Mucosa of descending colon (tissue), 3 donors: Measurements from ENCODE around the gene TACC2. TPM values are rescaled to one million over a fixed set of nuclear protein-coding genes. Genes with fewer than 3 reads are reported as not detected.

Experiments used
- ATAC-seq: fragments of 200-7000 bp; cut with Tn5 transposase; one replicate; pipeline ENCODE4 v1.9.1; 2020; ENCODE audit warnings: mild to moderate bottlenecking, moderate library complexity
- DNase-seq, 3 donors: peaks; one replicate each; pipeline ENCODE4 v3.0.0-alpha.2; 2020
- H3K36me3 ChIP-seq: fragments of 200-600 bp; one replicate; pipeline ENCODE4 v1.8.0; 2021; ENCODE audit warnings: low read depth, mild to moderate bottlenecking
- H3K4me1 ChIP-seq: fragments of 200-600 bp; one replicate; pipeline ENCODE4 v1.8.0; 2021; ENCODE audit warnings: low read depth, mild to moderate bottlenecking
- H3K4me3 ChIP-seq: fragments of 200-600 bp; one replicate; pipeline ENCODE4 v1.8.0; 2021; ENCODE audit warnings: mild to moderate bottlenecking
- H3K9me3 ChIP-seq: fragments of 200-600 bp; one replicate; pipeline ENCODE4 v1.8.0; 2021; ENCODE audit warnings: mild to moderate bottlenecking
- intact Hi-C, 2 donors: fragments of 100-400 bp; cut with DNase I in 1 of 2; cut with micrococcal nuclease in 1 of 2; formaldehyde crosslinking; loops; one replicate each; pipeline versions ENCODE4 v1.11.0 to v1.11.1; 2022; cut with DNase I, micrococcal nuclease
- total RNA-seq, 3 donors: library from RNA; stranded (reverse); fragmentation: NEBNext Ultra II Directional in 2 of 3; extraction: Animal tissue kit (Norgen Biotek cat#: 25700) in 2 of 3; gene quantifications; one replicate each; pipeline versions ENCODE4 v1.2.1 to v1.2.4, GENCODE V29; 2021 to 2023
- TF ChIP-seq, protein P1 (sequence below): fragments of 200-600 bp; IDR thresholded peaks from one replicate; pipeline ENCODE4 v1.8.0; 2022; ENCODE audit warnings: antibody characterized with exemption, mild to moderate bottlenecking
- donor health status: DM: no; HTN: no; CAD: no; lungs with moderate emphysema.
- donor health status: DM: no; HTN: no; CAD: no.
- donor health status: DM: no; HTN: yes; CAD: no.

The TACC2 gene
- total RNA-seq, 3 donors from 2014 or later, result 97.5 to 170 (median 133) TPM

DNA sequence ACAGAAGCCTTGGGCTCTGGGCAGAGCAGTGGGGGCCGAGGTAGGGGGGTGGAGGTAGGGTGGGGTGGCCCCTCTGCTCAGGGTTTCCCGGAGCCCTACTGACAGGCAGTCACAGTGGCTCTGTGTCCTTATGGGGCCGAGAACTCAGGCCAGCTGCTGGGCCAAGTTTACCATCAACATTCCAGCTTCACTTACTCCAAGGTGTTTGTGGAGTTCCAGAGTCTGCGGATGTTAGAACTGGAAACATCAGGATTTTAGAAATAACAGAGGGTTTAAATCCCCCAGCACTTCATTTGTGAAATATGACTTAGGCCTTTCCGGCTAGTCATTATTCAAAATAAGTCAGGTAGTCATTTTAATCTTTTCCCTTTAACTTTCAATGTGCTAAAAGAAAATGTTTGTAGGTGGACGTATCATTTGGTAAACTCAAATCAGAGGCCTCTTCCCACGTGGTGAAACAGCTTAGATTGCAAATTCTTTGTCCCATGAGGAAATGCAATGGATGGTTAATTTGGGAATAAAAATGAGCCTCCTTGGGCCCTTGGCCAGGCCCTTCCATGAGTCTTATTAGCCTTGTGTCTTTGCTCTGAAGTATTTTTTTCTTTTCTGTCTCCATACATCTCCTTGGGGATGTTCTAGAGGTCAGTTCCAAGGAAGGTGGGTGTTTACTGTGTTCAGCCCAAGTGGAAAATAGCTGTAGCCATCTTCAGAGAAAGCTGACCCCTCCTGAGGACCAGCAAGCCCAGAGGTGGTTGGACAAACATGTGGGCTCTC, 182.5 kb downstream of the TACC2 start:
- no peak for DNase-seq
- TF ChIP-seq, protein P1, sequence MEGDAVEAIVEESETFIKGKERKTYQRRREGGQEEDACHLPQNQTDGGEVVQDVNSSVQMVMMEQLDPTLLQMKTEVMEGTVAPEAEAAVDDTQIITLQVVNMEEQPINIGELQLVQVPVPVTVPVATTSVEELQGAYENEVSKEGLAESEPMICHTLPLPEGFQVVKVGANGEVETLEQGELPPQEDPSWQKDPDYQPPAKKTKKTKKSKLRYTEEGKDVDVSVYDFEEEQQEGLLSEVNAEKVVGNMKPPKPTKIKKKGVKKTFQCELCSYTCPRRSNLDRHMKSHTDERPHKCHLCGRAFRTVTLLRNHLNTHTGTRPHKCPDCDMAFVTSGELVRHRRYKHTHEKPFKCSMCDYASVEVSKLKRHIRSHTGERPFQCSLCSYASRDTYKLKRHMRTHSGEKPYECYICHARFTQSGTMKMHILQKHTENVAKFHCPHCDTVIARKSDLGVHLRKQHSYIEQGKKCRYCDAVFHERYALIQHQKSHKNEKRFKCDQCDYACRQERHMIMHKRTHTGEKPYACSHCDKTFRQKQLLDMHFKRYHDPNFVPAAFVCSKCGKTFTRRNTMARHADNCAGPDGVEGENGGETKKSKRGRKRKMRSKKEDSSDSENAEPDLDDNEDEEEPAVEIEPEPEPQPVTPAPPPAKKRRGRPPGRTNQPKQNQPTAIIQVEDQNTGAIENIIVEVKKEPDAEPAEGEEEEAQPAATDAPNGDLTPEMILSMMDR, result no peak
- ATAC-seq, result no peak
- Histone ChIP-seq H3K36me3 (no peaks in the 10 kb centered on the region), H3K9me3 (no peaks in the 10 kb centered on the region), H3K4me3 (no peak overlapping the region), H3K4me1 (no peaks in the 10 kb centered on the region)
- intact Hi-C loops, result no loop called here

- intact Hi-C loops, result no loop called here
- ATAC-seq (peak; percentile 8), DNase-seq (no peak)
- Histone ChIP-seq H3K36me3 (no peaks in the 10 kb centered on the region), H3K9me3 (no peaks in the 10 kb centered on the region), H3K4me1 (no peaks in the 10 kb centered on the region), H3K4me3 (no peak overlapping the region)
- TF ChIP-seq, protein P1, result no peak
Measured at GRCh38 chr10:122172361-122173008, 183.5 kb downstream of the TACC2 start.

GRCh38 chr10:122173337-122173736, 184.4 kb downstream of the TACC2 start:
- H3K9me3 ChIP-seq, result no peaks in the 10 kb centered on the region
- DNase-seq (no peak), ATAC-seq (no peak)
- H3K36me3 ChIP-seq, result no peaks in the 10 kb centered on the region
- H3K4me3 ChIP-seq, result no peak overlapping the region
- TF ChIP-seq, protein P1, result no peak
- intact Hi-C loops, result no loop called here
- H3K4me1 ChIP-seq, result no peaks in the 10 kb centered on the region

GRCh38 chr10:122173766-122174435, 184.9 kb downstream of the TACC2 start:
- TF ChIP-seq, protein P1, result no peak
- H3K36me3 ChIP-seq, result no peaks in the 10 kb centered on the region
- intact Hi-C loops, result no loop called here
- DNase-seq (no peak), ATAC-seq (peak; percentile 16)
- no peaks in the 10 kb centered on the region for H3K9me3 ChIP-seq
- no peak overlapping the region for H3K4me3 ChIP-seq
- H3K4me1 ChIP-seq, result no peaks in the 10 kb centered on the region

- TF ChIP-seq, protein P1, result no peak
- DNase-seq (no peak), ATAC-seq (no peak)
- intact Hi-C loops, result no loop called here
- Histone ChIP-seq H3K9me3 (no peaks in the 10 kb centered on the region), H3K4me1 (no peaks in the 10 kb centered on the region), H3K36me3 (no peaks in the 10 kb centered on the region), H3K4me3 (no peak overlapping the region)
Measured at GRCh38 chr10:122176232-122177213, 187.6 kb downstream of the TACC2 start.
